Mammary epithelial cell (primary cell): ENCODE results near the gene LPP.

Experiments used
- EZH2 ChIP-seq: IDR thresholded peaks from 2 replicates; pipeline ENCODE4 v1.6.1; 2012; ENCODE audit warnings: low read length, inconsistent platforms, borderline replicate concordance
- TF ChIP-seq, protein P1 (sequence below), 2 donors: IDR thresholded peaks in 1 of 2; conservative IDR thresholded peaks in 1 of 2; 2 replicates each; pipeline ENCODE4 v1.5.1; 2011 to 2012; ENCODE audit warnings: inconsistent platforms in 2 of 2, low read length in 2 of 2, mild to moderate bottlenecking in 2 of 2, control low read depth in 1 of 2, low read depth in 1 of 2; ENCODE audit not compliant: insufficient read depth in 1 of 2; ENCODE audit errors: extremely low read depth in 1 of 2

DNA sequence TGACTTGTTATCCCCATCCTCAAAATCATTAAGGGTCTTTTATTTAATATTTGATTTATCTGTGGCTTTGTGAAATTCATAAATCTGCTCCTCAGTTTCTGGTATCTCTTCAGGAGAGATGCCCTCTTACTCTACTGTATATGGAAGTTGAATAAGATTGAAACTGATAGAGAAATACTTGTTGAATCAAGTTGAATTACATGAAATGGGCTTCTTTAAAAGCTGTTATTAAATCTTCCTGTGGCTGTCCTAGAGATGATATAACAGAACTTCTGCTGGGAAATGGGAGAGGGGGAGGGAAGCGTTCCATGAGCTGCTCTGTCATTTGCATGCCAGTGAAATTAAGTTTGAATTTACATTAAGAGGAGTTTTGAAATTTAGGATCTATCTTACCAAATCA is 523.4 kb downstream of the LPP start:
- TF ChIP-seq, protein P1, sequence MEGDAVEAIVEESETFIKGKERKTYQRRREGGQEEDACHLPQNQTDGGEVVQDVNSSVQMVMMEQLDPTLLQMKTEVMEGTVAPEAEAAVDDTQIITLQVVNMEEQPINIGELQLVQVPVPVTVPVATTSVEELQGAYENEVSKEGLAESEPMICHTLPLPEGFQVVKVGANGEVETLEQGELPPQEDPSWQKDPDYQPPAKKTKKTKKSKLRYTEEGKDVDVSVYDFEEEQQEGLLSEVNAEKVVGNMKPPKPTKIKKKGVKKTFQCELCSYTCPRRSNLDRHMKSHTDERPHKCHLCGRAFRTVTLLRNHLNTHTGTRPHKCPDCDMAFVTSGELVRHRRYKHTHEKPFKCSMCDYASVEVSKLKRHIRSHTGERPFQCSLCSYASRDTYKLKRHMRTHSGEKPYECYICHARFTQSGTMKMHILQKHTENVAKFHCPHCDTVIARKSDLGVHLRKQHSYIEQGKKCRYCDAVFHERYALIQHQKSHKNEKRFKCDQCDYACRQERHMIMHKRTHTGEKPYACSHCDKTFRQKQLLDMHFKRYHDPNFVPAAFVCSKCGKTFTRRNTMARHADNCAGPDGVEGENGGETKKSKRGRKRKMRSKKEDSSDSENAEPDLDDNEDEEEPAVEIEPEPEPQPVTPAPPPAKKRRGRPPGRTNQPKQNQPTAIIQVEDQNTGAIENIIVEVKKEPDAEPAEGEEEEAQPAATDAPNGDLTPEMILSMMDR (conservative IDR thresholded peaks at IDR 0.05 in 1 of 2, IDR thresholded peaks at IDR 0.05 in 1 of 2; ENCODE audit: extremely low read depth in 1 of 2, insufficient read depth in 1 of 2, low read depth in 1 of 2, low read length in 2 of 2), result no peak
- TF ChIP-seq EZH2, result no peak
